Calu3 (cell line): ENCODE measurements around the gene MUSTN1. TPM values are rescaled to one million over a fixed set of nuclear protein-coding genes. Genes with fewer than 3 reads are reported as not detected.

Source experiments
- Bru-seq: library from RNA; stranded (reverse); fragments of 400-500 nt; gene quantifications from one replicate; lab custom pipeline; 2021; lab: Mats Ljungman, UMichigan
- BruChase-seq, 2 experiments: library from RNA; stranded (reverse); fragments of 400-500 nt; gene quantifications; one replicate each; lab custom pipeline; 2021; lab: Mats Ljungman, UMichigan
- BruUV-seq: library from RNA; stranded (reverse); fragments of 400-500 nt; replicated peaks from 2 replicates; lab custom pipeline; 2021; lab: Mats Ljungman, UMichigan
- CTCF ChIA-PET: fragments of 300-600 bp; sonication (Branson Sonifier 250); formaldehyde crosslinking; loops from one replicate; lab custom pipeline; 2022; ENCODE audit warnings: antibody characterized with exemption; lab: Charles Lee
- DNase-seq: peaks from one replicate; pipeline ENCODE4 v3.0.0; 2022
- H3K27ac Mint-ChIP-seq: one replicate; pipeline ENCODE4 v1.8.0; 2022; ENCODE audit warnings: mixed read lengths; ENCODE audit not compliant: unreplicated experiment
- H3K27me3 Mint-ChIP-seq: one replicate; pipeline ENCODE4 v1.8.0; 2022; ENCODE audit warnings: mixed read lengths; ENCODE audit not compliant: unreplicated experiment
- H3K36me3 Mint-ChIP-seq: one replicate; pipeline ENCODE4 v1.8.0; 2022; ENCODE audit warnings: mild to moderate bottlenecking, moderate library complexity, mixed read lengths; ENCODE audit not compliant: insufficient read depth, unreplicated experiment
- H3K4me1 Mint-ChIP-seq: one replicate; pipeline ENCODE4 v1.8.0; 2022; ENCODE audit warnings: mild to moderate bottlenecking, low read depth, mixed read lengths; ENCODE audit not compliant: unreplicated experiment
- H3K4me3 Mint-ChIP-seq: one replicate; pipeline ENCODE4 v1.8.0; 2022; ENCODE audit warnings: mild to moderate bottlenecking, low read depth, moderate library complexity, mixed read lengths; ENCODE audit not compliant: unreplicated experiment
- H3K9me3 Mint-ChIP-seq: one replicate; pipeline ENCODE4 v1.8.0; 2022; ENCODE audit warnings: low read depth, mixed read lengths; ENCODE audit not compliant: unreplicated experiment
- intact Hi-C: fragments of 100-400 bp; cut with micrococcal nuclease; formaldehyde crosslinking; loops from one replicate; pipeline ENCODE4 v1.10.0; 2022; ENCODE audit not compliant: unreplicated experiment
- long read RNA-seq: library from polyadenylated mRNA; stranded (forward); transcript quantifications from one replicate; pipeline ENCODE4 v2.0.0, GENCODE V29; 2022
- total RNA-seq: library from RNA; stranded (reverse); gene quantifications from 2 replicates; pipeline ENCODE4 v1.2.3, GENCODE V29; 2022
- TF ChIP-seq, protein P1 (sequence below): fragments of 200-600 bp; IDR thresholded peaks from one replicate; pipeline ENCODE4 v1.8.0; 2022; ENCODE audit warnings: antibody characterized with exemption; ENCODE audit not compliant: unreplicated experiment

Gene MUSTN1
- total RNA-seq (0.66 TPM in 1 of 2 replicates, not detected in the other), Bru-seq, nascent RNA (percentile 20 among the genes with signal in this experiment), BruChase-seq, experiment 1, labeled RNA remaining after a 6-hour chase (percentile 48 among the genes with signal in this experiment), BruChase-seq, experiment 2, labeled RNA remaining after a 2-hour chase (not detected)
- long read RNA-seq, result 0 reads

DNA sequence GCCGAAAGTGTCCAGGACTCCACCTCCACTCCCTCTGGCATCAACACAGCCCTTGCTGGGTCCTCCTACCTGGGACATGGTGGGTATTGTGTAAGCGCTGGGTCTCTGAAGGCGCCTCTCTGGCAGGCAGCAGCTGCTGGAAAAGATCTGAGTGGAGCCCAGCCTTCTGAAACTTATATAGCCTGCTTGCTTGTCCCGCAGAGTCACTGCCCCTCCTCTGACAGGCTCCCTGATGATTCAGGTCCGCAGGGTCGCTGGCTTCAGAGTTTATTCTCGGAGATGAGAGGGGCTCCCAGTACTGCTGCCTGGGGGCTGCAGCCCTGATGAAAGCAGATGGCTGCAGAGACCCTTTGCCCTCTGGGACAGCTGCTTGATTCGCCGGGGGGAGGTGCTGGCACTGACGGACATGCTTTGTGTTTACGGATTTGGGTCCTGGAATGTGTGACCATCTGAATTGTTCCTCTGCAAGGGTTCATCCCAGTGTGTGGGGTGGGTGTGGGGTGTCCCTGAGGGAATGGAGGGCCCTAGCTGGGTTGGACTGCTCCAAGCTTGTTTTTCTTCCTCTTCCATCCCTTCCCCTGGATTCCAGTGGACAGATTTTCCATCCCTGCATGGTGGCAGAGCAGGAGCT is at the start of gene MUSTN1:
MUSTN1 (minus strand) TSS at position 149 of the 631 bp plus-strand sequence; CDS start at position 78, 71 bp downstream.
- intact Hi-C loops, result no loop called here
- Mint-ChIP-seq H3K27ac (no peak within 1 kb of the TSS), H3K27me3 (no peaks in the 10 kb centered on the region), H3K4me3 (no peak within 1 kb of the TSS), H3K9me3 (no peaks in the 10 kb centered on the region), H3K4me1 (peaks cover 14% of the 10 kb centered on the region), H3K36me3 (no peaks in the 10 kb centered on the region)
- BruUV-seq, result no TSS peak
- no peak for DNase-seq
- CTCF ChIA-PET, result no interaction called here
- TF ChIP-seq, protein P1, sequence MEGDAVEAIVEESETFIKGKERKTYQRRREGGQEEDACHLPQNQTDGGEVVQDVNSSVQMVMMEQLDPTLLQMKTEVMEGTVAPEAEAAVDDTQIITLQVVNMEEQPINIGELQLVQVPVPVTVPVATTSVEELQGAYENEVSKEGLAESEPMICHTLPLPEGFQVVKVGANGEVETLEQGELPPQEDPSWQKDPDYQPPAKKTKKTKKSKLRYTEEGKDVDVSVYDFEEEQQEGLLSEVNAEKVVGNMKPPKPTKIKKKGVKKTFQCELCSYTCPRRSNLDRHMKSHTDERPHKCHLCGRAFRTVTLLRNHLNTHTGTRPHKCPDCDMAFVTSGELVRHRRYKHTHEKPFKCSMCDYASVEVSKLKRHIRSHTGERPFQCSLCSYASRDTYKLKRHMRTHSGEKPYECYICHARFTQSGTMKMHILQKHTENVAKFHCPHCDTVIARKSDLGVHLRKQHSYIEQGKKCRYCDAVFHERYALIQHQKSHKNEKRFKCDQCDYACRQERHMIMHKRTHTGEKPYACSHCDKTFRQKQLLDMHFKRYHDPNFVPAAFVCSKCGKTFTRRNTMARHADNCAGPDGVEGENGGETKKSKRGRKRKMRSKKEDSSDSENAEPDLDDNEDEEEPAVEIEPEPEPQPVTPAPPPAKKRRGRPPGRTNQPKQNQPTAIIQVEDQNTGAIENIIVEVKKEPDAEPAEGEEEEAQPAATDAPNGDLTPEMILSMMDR, result no peak

DNA sequence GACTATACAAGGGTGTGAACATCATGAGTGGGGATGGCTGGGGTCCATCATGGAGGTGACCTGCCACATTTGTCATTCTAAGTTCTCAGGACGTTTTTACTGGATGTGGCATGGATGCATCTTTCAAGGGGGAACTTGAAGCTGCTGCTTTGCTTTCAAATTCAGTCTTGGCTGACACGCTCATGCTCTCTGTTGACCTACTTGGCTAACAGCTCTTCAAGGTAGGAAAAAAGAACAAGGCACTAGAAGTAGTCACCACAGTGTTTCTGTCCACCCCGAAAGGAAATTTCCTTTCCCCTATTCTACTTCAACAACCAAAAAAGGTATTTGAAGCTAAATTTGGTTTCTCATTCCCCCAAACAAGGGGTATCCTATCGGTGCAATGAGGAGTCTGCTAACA is 47.6 kb upstream of the MUSTN1 start:
- DNase-seq, result no peak
- no peaks in the 10 kb centered on the region for H3K36me3 Mint-ChIP-seq
- H3K9me3 Mint-ChIP-seq, result no peaks in the 10 kb centered on the region
- TF ChIP-seq, protein P1, result no peak
- intact Hi-C loops, result no loop called here
- H3K27ac Mint-ChIP-seq, result no peak overlapping the region
- H3K4me1 Mint-ChIP-seq, result no peaks in the 10 kb centered on the region
- no peaks in the 10 kb centered on the region for H3K27me3 Mint-ChIP-seq
- BruUV-seq, result no TSS peak
- CTCF ChIA-PET, result interaction anchor here (0.6 kb wide), 1 partner anchor 37 kb away, joined by 3 read pairs; no protein-coding TSS in a partner anchor
- no peak overlapping the region for H3K4me3 Mint-ChIP-seq

DNA sequence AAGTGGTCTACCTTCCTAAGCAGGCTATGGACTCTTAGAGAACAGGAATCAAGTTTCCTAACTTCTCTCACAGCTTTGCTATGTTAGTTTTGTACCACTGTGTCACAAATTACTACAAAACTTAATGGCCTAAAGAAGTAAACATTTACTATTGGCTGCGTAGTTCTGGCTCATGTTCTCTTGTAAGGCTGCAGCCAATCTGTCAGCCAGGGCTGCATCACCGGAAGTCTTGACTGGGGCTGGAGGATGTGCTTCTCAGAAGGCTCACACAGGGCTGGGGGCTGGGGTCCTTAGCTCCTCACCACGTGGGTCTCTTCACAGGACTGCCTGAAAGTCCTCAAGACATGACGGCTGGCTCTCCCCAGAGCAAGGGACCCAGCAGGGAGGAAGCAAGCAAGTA is 47.1 kb upstream of the MUSTN1 start:
- H3K27me3 Mint-ChIP-seq, result no peaks in the 10 kb centered on the region
- BruUV-seq, result no TSS peak
- no peaks in the 10 kb centered on the region for H3K4me1 Mint-ChIP-seq
- no peaks in the 10 kb centered on the region for H3K9me3 Mint-ChIP-seq
- DNase-seq, result no peak
- intact Hi-C loops, result no loop called here
- TF ChIP-seq, protein P1, result no peak
- H3K4me3 Mint-ChIP-seq, result no peak overlapping the region
- no peaks in the 10 kb centered on the region for H3K36me3 Mint-ChIP-seq
- CTCF ChIA-PET, result interaction anchor here (0.6 kb wide), 1 partner anchor 37 kb away, joined by 3 read pairs; no protein-coding TSS in a partner anchor
- no peak overlapping the region for H3K27ac Mint-ChIP-seq

DNA sequence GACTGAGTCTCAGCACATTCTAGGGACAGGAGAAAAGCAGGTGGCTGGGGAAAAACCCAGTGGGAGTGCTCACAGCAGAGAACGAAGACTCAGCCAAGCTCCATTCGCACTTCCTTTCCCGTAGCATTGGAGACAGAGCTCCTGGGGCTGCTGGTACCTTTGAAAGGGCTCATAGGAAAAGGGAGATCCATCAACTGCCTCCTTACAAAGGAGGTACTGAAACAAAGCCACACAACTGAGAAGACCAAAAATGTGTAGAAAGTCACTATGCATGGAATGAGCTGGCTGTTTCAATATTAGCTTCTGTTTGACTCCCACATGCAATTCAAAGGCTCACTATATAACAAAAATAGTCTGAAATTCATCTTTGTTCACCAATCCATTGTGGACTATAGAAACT is 45.7 kb upstream of the MUSTN1 start:
- H3K36me3 Mint-ChIP-seq, result no peaks in the 10 kb centered on the region
- H3K27ac Mint-ChIP-seq, result no peak overlapping the region
- TF ChIP-seq, protein P1, result no peak
- no peaks in the 10 kb centered on the region for H3K4me1 Mint-ChIP-seq
- DNase-seq, result no peak
- no peaks in the 10 kb centered on the region for H3K9me3 Mint-ChIP-seq
- H3K27me3 Mint-ChIP-seq, result no peaks in the 10 kb centered on the region
- CTCF ChIA-PET, result no interaction called here
- BruUV-seq, result no TSS peak
- intact Hi-C loops, result no loop called here
- no peak overlapping the region for H3K4me3 Mint-ChIP-seq
